HUES6 (cell line): ENCODE measurements around the gene NLRC5.
"Not testable (repeated sequence)": the region's sequence is repeated elsewhere in the genome, so short reads cannot be mapped to it uniquely, and the experiment has no call there.

Experiments
- H3K27ac ChIP-seq: 2 replicates; pipeline ENCODE4 v1.7.0; 2013; ENCODE audit warnings: low read depth, mild to moderate bottlenecking, low read length, inconsistent platforms
- H3K27me3 ChIP-seq: 2 replicates; pipeline ENCODE4 v1.6.1; 2013; ENCODE audit warnings: low read length; ENCODE audit not compliant: control insufficient read depth, insufficient read depth
- H3K36me3 ChIP-seq: 2 replicates; pipeline ENCODE4 v1.6.1; 2013; ENCODE audit warnings: low read length; ENCODE audit not compliant: control insufficient read depth, insufficient read depth
- H3K4me1 ChIP-seq: 2 replicates; pipeline ENCODE4 v1.6.1; 2013; ENCODE audit warnings: low read length; ENCODE audit not compliant: control insufficient read depth, insufficient read depth
- H3K4me3 ChIP-seq: 2 replicates; pipeline ENCODE4 v1.5.1; 2013; ENCODE audit warnings: low read depth, low read length
- H3K9ac ChIP-seq: one replicate; pipeline ENCODE4 v1.6.1; 2013; ENCODE audit warnings: mild to moderate bottlenecking, low read length
- H3K9me3 ChIP-seq: 2 replicates; pipeline ENCODE4 v1.6.1; 2013; ENCODE audit warnings: low read depth, low read length; ENCODE audit not compliant: control insufficient read depth, insufficient read depth

The NLRC5 gene

DNA sequence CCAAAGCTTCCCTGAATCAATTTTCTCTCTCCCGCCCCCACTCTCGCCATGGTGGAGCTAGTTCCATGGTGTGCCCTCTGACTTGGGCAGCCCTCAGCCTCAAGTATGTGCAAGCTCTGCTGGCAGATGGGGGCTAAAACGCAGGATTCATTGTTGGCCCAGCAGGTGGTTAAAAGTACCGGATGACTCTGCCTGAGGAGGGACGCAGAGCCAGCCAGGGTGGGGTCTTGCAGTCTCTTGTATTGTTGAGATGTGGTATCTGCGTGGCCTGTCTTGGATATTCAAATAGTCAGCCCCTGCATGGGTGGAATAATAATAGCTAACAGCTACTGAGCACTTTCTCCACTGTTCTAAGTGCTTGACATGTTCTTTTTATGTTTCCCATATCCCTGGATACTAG lies 66.3 kb downstream of the NLRC5 start:
- no peaks in the 10 kb centered on the region for H3K36me3 ChIP-seq
- peaks cover 5% of the 10 kb centered on the region; the same call in 1 of the 2 replicates for H3K4me1 ChIP-seq
- no peaks in the 10 kb centered on the region for H3K27me3 ChIP-seq
- H3K9me3 ChIP-seq, result no peaks in the 10 kb centered on the region
- H3K27ac ChIP-seq, result no peak overlapping the region
- no peak overlapping the region for H3K9ac ChIP-seq
- no peak overlapping the region for H3K4me3 ChIP-seq

DNA sequence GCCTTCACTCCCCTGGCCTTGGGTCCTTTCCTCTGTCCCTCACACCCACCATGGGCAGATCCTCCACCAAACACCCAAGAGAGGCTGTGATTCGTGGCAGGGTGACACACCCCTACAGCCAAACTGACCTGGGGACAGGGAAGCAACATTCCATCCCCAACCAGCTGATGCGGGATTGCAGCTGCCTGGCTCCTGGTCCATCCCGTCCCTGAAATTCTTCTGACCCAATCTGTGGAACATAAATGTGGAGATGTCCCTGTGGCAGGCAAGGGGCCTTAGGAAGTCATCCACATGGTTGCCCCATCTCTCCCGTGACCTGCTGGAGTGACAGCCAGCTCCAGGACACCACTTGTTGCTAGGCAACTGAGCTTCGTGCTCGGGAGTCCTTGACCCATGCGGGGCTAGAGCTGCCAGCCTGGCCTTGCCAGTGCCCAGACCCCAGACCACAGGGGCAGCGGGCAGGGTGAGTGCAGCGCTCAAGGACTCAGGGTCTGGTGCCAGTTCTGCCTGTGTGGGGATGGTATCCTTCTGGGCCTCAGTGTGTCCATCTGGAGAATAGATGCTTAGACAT lies 69.0 kb downstream of the NLRC5 start:
- H3K4me1 ChIP-seq, result peaks cover 11% of the 10 kb centered on the region; the same call in 1 of the 2 replicates
- H3K4me3 ChIP-seq, result no peak overlapping the region
- no peak overlapping the region for H3K9ac ChIP-seq
- H3K27me3 ChIP-seq, result no peaks in the 10 kb centered on the region
- no peaks in the 10 kb centered on the region for H3K9me3 ChIP-seq
- H3K27ac ChIP-seq, result no peak overlapping the region
- H3K36me3 ChIP-seq, result no peaks in the 10 kb centered on the region

DNA sequence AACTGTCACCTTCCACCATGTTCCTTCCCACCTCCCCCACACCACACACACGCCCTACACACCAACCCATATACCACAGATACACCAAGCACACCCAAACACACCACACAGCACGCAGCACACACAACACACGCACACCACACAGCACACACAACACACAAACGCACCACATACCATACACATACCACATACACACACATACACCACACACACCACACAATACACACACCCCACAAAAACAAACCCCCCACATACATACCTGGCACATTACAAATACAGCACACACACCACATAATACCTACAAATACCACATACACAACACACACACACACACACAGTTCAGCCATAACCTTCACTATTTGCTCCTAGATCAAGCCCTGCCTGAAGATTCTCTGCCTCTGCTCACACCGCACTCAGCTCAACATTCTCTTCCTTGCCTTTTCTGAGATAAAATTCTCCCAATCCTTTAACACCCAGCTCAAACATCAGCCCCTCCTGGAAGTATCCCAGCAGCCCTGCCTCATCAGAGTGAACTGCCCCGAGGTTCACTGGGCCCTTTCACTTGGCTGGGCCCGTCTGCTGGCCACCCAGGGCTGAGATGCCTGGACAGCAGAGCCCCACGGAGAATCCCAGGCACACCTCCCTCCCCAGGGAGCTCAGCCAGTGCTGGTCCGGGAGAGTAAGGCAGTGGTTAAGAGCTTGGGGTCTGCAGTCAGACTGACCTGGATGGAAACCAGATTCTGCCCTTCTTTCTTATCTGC lies 71.1 kb downstream of the NLRC5 start:
- no peaks in the 10 kb centered on the region for H3K36me3 ChIP-seq
- peaks cover 8% of the 10 kb centered on the region; the same call in 1 of the 2 replicates for H3K4me1 ChIP-seq
- H3K9ac ChIP-seq, result no peak overlapping the region
- no peaks in the 10 kb centered on the region for H3K9me3 ChIP-seq
- no peak overlapping the region for H3K4me3 ChIP-seq
- no peaks in the 10 kb centered on the region for H3K27me3 ChIP-seq
- no peak overlapping the region for H3K27ac ChIP-seq

DNA sequence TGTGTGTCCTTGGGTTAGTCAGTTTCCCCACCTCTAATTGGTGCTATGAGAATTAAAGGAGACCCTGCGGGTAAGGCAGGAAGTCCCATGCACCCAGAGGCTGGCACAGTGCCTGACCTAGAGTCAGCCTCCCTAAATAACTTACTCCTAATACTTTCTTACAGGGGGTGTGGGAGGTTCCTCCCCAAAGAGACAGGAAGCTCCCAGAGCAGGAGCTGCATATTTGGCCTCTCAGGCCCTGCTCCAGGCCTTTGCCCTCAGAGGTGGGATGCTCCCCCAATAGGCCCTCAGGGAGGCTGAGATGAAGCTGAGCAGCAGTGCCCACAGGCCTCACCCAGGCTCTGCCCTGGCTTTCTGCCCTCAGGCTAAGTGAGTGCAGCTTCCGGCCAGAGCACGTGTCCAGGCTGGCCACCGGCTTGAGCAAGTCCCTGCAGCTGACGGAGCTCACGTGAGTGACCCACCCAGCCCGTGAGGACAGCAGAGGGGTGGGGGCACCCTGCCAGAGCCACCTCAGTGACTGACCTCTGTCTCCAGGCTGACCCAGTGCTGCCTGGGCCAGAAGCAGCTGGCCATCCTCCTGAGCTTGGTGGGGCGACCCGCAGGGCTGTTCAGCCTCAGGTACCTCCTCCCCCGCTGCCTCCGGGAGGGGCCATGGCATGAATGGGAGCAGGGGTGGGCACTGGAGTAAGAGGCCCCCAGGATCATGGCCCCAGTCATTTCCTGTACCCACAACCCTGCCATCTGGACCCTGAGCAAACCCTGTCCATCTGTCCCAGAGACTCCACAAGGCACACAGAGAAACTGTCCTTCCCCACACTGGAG lies 71.9 kb downstream of the NLRC5 start:
- H3K27me3 ChIP-seq, result no peaks in the 10 kb centered on the region
- no peak overlapping the region for H3K4me3 ChIP-seq
- no peaks in the 10 kb centered on the region for H3K36me3 ChIP-seq
- H3K4me1 ChIP-seq, result peaks cover 6% of the 10 kb centered on the region; the same call in 1 of the 2 replicates
- no peaks in the 10 kb centered on the region for H3K9me3 ChIP-seq
- H3K9ac ChIP-seq, result no peak overlapping the region
- H3K27ac ChIP-seq, result 0 out of 2 replicates have a peak overlapping the region, but pooled peaks have one; percentile 27

DNA sequence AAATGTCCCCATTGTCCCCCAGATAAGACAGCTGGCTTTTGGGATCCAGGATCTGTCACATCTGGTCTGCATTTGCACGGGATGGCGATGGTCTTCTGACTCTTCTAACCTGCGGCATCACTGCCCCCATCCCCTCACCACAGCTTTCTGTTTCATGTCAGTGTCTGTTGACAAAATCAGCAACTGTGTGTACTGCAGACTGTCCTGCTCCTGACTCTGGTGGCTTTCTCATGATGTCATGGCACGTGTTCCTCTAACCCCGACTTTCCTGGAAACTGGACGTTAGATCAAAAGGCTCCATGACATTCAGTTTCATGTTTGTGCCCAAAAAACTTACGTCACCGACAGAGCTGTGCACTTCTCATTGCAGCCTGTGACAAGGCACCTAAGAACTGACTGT lies 73.0 kb downstream of the NLRC5 start:
- H3K36me3 ChIP-seq, result no peaks in the 10 kb centered on the region
- H3K9ac ChIP-seq, result no peak overlapping the region
- H3K9me3 ChIP-seq, result no peaks in the 10 kb centered on the region
- peaks cover 6% of the 10 kb centered on the region; the same call in 1 of the 2 replicates for H3K4me1 ChIP-seq
- H3K27me3 ChIP-seq, result no peaks in the 10 kb centered on the region
- H3K27ac ChIP-seq, result no peak overlapping the region
- no peak overlapping the region for H3K4me3 ChIP-seq

DNA sequence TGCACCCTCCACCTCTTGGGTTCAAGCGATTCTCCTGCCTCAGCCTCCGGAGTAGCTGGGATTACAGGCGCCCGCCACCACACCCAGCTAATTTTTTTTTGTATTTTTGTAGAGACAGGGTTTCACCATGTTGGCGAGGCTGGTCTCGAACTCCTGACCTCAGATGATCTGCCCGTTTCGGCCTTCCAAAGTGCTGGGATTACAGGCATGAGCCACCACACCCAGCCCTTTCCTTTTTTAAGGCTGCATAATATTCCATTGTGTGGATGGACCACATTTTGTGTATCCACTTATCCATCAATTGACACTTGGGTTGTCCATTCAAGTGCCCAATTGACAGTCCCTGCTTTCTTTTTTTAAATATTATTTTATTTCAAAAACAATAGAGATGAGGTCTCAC lies 73.8 kb downstream of the NLRC5 start:
- not testable (repeated sequence) for H3K4me1 ChIP-seq, H3K9me3 ChIP-seq, H3K36me3 ChIP-seq, H3K9ac ChIP-seq, H3K27me3 ChIP-seq, H3K4me3 ChIP-seq, H3K27ac ChIP-seq

DNA sequence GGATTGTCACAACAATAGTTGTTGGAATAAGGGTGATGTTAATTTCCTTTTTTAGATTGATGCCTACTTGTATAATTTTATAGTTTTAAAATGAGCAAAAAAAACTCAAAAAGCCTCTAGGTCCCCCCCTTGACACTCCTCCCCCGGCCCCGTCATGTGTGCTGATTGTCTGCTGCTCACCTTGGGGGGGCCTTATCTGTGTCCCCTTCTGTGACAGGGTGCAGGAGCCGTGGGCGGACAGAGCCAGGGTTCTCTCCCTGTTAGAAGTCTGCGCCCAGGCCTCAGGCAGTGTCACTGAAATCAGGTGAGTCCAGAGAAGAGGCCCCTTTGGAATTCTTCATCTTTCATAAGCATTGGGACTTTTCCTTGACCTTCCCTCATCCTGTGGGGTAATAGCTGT lies 75.6 kb downstream of the NLRC5 start:
- H3K27ac ChIP-seq, result no peak overlapping the region
- peaks cover 10% of the 10 kb centered on the region; the same call in 1 of the 2 replicates for H3K4me1 ChIP-seq
- no peak overlapping the region for H3K9ac ChIP-seq
- H3K9me3 ChIP-seq, result no peaks in the 10 kb centered on the region
- H3K36me3 ChIP-seq, result no peaks in the 10 kb centered on the region
- no peaks in the 10 kb centered on the region for H3K27me3 ChIP-seq
- no peak overlapping the region for H3K4me3 ChIP-seq

DNA sequence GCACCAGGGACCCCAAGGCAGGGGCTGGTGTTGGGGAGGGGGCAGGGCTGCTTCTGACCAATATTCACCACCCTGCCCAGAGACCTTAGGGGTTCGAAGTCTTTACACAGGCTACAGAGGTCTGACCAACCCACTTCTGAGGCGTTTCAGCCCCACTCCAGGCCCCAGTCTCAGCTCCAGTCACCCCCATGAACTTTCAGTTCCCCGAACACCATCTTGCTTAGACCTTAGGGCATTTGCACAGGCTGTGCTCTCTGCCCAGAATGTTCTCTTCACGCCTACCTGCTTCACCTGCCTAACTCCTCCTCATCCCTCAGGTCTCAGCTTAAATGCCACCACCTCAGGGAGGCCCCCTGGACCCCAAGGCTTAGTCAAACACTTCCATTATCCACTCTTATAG lies 77.3 kb downstream of the NLRC5 start:
- no peaks in the 10 kb centered on the region for H3K27me3 ChIP-seq
- H3K9ac ChIP-seq, result no peak overlapping the region
- no peak overlapping the region for H3K27ac ChIP-seq
- H3K9me3 ChIP-seq, result no peaks in the 10 kb centered on the region
- no peaks in the 10 kb centered on the region for H3K36me3 ChIP-seq
- H3K4me3 ChIP-seq, result no peak overlapping the region
- peaks cover 7% of the 10 kb centered on the region; the same call in 1 of the 2 replicates for H3K4me1 ChIP-seq

DNA sequence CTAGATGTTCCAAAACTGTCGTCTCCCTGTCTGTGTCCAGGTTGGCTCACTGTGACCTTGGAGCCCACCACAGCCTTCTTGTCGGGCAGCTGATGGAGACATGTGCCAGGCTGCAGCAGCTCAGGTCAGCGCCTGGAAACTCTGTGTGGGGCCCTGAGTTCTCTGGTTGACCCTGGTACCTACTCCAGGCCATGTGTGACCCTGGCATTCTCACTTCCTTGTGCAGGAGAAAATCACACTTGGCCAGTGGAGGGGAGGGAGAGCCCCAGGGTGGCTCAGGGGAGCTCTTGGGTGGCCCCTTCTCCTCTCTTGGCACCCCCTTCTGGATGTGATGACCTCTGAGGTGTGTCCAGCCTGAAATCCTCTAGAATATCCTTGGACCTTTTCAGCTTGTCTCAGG lies 78.0 kb downstream of the NLRC5 start:
- Histone ChIP-seq H3K4me1 (peaks cover 7% of the 10 kb centered on the region; the same call in 1 of the 2 replicates), H3K36me3 (no peaks in the 10 kb centered on the region), H3K27ac (no peak overlapping the region), H3K27me3 (no peaks in the 10 kb centered on the region), H3K4me3 (no peak overlapping the region), H3K9ac (no peak overlapping the region), H3K9me3 (no peaks in the 10 kb centered on the region)

DNA sequence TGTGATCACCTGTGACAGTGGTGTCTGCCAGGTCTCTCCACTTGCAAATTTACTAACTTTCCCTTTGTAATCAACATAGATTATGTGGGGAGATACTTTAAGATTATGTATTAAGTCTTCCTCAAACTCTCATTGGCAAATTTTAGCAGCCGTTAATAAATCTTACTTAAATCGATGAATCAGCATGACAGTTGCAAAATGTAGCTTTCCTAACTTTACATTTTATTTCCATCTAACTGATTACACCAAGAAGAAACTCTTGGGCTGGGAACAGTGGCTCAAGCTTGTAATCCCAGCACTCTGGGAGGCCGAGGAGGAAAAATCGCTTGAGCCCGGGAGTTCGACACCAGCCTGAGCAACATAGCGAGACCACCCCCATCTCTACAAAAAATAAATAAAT lies 79.7 kb downstream of the NLRC5 start:
- Histone ChIP-seq H3K36me3 (no peaks in the 10 kb centered on the region), H3K27me3 (no peaks in the 10 kb centered on the region), H3K4me1 (peaks cover 7% of the 10 kb centered on the region; the same call in 1 of the 2 replicates), H3K9me3 (no peaks in the 10 kb centered on the region), H3K9ac (no peak overlapping the region), H3K27ac (no peak overlapping the region), H3K4me3 (no peak overlapping the region)
